ENCODE measurements around the gene FYN.
"Not testable (repeated sequence)": the region's sequence is repeated elsewhere in the genome, so short reads cannot be mapped to it uniquely, and the experiment has no call there.

The FYN gene

DNA sequence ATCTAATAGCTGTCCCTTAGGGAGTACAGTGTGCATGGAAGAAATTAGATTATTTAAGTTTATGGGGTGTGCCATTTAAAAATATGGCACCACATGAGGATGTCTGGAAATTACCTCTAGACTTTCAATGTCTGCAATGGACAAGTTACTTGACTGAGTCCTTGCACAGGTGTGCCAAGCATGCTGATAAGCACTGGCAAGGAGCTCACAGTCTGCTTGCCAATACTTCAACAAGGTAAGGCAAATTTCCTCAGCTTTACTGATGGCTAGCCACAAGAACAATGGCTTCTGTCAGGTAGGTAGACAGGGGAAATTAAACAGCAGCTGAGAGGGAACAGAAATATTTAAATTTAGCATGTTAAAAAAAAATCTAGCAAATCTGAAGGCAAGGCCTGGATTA, 176.4 kb downstream of the FYN start:
- DNase-seq: no peak

DNA sequence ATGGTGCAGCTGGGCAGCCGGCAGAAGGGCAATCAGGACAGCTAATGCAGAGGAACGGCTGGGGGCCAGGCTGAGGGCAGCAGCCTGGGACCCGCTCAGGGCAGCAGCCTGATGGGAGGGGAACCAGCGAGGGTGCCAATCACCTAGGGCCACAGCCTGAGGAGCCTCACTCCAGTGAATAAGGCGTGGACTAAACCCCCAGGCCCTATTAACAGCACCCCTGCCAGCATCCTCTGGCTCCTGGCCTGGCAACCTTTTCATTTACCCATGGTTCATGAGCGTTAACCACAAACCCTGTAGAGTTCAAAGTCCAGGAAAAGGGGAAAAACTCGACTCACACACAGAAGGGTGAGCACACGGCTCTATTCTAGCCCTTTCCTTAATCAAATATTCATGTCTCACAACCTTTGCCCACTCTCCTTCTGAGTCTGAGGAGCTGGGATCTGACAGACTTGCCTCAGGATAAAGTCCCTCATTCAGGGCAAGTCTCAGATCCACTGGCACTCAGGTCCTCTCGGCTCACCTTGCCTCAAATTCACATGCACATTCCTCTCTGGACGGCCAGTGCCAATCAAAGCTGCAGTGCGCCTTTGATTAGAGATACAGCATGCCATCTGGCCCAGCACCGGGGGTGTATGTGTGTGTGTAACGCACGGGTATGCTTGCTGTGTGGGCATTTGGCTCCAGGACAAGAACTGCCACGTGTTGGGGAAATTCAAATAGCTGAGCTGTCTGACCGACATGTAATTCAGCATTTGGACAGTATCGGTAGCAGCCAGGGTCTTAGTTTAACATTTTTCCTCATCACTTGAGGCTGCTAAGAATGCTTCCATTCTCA, 180.7 kb downstream of the FYN start:
- no peak for DNase-seq

DNA sequence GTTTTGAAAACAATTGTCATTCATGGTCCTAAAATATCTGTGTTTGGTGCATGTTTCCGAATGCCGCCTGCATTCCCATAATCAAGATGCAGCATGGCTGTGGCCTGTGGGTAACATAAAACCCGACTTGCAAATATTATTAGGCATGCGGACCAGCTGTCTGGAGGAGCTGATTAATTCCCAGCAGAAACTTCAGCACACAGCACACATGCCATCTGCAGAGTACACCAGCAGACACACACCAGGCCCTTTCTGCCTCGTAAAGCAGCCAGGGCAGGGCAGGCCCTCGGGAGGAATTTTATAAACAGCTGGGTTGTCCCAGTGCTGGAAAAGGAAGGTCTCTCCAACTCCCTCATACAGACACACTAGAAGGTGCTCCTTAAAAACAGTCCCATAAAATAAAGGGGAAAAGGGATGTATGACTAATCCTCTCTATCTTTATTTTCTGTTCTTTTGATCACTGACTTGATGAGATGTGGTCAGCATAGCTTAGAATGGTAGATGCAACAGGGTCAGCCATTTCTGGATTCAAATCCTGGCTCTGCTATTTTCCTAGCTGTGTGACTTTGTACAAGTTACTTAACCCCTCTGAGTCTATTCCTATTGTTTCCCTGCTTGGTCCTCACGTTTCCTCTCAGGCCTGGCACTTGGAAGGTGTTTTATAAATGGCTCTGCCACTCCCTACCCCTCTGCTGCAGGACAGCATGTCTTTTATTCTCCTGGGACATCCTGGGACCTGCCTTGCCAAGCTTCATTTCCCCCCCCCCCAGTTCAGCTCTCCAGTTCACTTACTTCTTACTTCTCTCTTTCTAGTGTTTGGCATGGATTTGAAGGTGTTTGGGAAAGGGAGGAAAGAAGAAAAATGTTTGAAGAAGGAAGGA, 181.7 kb downstream of the FYN start:
- DNase-seq: no peak

DNA sequence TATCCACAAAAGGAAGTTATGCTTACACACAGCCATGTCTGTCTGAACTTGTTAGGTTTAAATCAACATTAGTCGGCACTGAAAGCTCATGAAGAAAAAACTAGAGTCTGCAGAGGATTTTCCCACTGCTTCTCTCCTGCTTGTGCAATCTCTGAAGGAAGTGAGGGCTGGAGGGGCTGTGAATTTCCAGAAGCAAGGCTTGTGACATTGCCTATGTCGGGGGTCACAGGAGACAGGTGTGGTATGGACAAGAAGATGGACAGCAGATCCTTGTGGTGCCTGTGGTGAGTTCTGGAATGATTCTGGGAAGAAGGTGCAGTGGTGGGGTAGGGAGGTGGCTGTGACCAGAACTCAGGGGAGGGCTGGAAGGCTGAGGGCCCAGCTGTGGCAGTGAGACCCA, 183.3 kb downstream of the FYN start:
- no peak for DNase-seq

DNA sequence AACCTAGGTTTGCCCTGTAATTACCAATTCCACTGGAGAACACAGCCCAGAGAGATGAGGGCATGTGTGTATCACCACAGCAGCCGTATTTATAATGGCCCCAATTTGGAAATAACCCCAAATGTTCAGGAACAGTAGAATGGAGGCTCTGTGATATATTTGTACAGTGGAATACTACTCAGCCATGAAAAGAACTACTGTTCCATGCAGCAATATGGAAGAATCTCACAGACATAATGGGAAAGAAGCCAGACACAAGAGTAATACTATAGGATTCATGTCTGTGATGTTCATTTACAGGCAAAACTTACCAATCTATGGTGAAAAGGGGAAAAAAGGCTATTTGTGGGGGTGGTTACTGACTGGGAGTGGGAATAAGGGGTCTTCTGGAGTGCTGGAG, 183.8 kb downstream of the FYN start:
- no peak for DNase-seq

DNA sequence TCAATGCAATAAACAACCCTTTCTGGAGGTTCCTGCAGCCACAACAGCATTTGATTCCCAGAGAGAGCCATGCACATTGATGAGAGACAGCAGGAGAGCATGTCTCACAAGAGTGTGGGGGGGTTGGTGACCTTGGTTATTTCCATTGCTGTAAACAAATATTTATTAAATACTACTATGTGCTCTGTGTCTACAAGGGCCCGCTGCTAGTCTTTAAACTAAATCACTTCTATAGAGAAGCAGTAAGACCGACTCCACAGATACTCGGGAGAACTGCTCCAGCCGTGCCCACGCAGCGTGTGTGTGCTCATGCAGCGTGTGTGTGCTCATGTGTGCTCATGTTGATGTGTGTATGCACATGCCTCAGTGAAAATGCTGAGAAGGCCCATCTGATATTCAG, 184.9 kb downstream of the FYN start:
- DNase-seq: no peak

DNA sequence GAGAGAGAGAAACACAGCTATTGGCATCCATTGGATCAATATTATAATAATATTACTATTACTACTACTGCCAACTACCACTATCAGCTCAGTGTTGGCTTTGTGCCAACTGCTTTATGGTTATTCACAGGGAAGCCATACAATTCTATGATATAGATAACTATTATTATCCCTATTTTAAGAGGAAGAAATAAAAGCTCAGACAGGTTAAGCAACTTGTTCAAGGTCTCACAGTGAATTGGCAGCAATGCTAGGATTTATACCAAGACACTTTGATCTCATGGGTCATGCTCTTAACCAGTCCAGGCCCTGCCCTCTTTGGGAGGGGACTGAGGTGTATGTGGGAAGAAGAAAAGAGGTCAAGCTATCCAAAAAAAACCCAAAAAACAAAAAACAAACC, 185.6 kb downstream of the FYN start:
- no peak for DNase-seq

DNA sequence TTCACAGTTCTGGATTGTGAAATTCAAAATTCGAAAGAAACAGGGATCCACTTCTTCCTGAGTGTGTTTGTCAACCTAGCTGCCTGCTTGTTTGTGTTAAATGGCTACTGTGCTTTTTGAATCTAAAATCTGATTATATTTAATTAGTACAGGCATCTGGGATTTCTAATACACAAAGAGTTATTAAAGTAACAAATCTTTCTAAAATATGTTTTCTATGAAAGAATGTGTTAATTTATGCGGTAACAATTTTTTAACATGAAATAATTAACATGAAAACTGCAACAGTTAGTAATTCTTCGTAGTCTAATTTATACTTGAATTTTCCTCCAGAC, 186.4 kb downstream of the FYN start:
- no peak for DNase-seq

DNA sequence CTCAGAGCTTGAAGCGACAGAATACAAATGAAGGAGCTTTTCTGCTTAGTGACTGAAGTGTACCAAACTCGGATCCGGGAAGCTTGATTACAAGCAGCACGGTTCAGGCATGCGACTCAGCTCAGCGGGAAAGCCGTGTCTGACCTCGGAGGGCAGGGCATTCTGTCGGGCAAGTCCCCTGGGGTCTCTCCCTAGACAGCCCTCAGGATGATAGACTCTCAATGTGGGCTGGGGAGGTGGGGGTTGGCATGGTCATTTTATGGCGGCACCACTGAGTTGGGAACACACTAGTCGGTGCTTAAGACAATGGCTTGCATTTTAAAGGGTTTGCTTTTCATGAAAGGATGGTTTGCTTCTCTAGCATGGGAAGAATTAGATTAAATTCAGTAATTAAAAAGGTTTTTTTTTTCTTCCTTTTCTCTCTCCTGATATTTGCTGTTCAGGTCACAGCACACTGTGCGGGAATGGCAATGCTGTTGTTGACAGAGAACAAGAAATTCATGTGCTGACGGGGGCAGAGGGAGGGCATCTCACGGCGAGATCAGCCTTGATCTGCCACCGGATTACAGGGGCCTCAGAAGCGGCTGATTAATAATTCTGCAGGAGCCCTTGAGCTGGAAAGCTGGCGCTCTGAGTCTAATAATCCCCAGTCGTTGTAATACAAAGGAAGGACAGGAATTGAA, 186.9 kb downstream of the FYN start:
- DNase-seq: no peak

DNA sequence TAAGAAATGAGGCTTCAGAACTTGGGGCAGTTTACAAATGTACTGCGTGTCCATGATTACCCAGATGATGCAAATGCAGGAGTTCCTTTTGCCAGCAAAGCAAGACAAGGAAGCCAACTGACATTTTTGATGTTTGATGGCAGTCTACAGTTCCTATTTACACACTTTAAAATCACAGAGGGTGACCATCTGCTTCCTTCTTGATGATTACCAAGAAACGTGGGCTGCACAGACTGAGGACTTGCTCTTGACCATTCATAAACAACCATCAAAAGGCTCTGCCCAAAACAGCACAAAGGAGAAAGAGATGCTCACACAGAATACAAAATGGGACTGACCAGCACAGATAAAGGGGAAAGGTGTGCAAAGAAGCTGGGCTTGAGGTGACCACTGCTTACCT, 187.7 kb downstream of the FYN start:
- no peak for DNase-seq

DNA sequence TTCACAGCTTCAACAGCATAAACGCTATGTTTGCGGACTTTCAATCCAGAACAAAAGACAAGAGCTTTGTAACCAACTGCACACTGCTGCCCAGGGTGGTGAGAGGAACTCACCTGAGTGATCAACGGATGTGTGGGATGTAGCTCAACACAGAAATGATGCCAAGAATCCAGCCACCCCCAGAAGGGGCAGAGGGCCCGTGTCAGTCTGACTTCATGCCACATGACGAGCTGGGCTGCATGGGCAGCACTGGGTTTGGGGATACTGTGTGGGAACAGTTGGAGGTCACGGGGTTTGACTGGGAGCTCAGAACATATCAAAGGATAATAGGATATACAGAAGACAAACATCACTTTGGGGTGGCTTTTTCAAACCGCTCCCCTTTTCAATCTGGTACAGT, 188.2 kb downstream of the FYN start:
- DNase-seq: no peak

DNA sequence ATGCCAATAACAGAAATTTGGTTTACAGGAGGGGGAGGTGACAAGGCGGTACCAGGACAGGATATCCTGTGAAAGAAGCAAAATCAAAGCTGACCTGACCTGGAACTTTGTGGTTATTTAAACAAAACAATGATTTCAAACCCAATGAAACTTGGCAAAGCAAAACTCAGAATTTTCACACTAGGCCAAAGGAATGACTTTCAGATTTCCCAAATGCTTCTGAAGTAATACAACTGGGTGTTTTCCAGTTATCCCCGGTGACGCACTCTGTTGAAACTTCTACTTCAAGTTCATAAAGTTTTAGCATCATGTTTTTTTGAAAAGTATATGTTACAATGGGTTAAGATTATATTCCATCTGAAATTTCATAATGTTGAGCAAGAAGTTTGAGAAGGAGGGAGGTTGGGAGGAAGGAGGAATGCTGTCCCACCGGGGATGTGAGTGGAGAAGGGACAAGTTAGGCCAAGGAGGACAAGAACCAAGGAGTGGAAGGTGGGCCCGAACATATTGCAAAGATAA, 189.4 kb downstream of the FYN start:
- no peak for DNase-seq

DNA sequence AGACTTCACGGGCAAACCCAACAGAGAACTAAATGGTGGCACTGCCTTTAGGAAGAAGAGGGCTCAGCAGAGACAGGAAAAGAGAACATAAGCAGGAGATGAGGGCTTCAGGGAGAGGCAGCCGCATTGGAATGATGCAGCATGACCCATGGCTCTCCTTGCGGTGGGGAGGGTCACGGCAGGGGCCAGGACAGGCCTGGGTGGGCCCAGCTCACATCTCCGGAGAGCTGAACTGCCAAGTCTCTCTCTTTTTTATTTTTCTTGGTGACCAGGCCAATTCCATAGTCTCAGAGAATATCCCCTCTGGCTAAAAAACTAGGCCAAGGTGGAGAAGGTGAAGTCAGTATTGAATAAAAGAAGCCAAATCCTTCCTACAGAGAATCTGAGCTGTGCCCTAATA, 190.1 kb downstream of the FYN start:
- DNase-seq: no peak

DNA sequence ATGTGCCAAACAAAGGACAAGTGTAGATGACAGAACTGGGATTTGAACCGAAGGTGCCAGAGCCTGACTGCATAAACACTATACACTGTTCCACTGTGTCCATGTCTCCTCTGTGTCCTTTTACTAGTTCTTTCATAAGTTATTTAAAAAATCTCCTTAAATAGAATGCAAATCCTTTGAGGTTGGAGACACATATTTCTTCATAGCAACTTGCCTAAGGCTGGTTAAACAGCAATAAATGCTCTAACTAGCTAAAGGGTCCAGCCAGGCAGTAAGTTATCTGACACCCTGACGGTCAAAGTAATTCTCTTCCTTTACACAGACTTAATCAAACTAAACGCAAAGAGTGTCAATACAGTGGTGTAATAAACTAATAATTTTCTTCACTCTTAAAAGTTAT, 191.4 kb downstream of the FYN start:
- DNase-seq: no peak

DNA sequence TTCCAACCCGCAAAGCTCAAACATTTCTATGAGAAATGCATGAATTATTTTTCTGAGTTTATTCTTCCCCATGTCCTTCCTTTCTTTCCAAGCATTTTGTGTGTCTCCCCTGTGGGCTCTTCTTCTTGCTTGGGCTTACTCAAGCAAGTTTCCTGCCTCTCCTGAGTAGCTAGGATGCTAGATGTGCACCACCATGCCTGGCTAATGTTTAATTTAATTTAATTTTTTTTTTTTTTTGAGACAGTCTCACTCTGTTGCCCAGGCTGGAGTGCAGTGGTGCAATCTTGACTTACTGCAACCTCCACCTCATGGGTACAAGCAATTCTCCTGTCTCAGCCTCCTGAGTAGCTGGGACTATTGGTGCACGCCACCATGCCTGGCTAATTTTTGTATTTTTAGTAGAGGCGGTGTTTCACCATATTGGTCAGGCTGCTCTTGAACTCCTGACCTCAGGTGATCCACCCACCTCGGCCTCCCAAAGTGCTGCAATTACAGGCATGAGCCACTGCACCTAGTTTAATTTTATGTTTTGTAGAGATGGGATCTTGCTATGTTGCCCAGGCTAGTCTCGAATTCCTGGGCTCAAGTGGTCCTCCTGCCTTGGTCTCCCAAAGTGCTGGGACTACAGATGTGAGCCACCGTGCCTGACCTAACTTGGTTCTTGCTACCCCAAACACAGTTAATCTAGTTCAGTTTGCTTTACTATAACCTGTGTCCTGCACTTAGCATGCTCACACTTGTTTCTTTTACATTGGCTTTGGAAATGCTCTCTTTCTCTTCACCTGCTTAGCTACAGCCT, 192.2 kb downstream of the FYN start:
- not testable (repeated sequence) for DNase-seq

DNA sequence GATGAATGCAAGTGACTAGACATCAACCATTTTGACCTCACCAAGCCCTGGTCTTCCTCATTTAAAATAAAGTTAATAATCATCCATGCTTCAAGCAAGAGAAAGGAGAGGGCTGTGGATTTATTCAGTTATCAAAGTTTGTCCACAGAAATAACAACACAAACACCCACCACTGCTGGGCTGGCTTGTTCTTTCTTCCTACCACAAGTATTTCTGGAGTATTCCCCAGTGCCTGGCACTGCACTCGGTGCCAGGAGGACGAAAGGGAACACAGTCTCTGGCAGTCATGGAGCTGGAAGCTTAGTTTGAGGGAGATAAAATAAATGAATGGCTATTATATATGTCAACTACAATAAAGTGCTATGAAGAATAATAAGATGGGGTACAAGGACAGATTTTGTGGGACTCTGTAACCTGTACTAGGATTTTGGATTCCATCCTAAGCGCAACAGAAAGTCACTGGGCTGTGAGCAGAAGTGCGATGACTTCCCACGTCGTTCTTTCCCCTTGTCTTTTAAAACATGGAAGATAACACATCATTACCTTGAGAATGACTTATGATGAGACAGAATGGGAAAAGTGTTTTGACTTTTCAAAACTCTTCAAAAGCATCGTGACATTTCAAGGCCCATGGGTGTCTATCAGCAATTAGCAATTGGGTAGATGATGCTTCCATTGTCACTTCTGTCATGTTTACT, 193.1 kb downstream of the FYN start:
- DNase-seq: no peak

DNA sequence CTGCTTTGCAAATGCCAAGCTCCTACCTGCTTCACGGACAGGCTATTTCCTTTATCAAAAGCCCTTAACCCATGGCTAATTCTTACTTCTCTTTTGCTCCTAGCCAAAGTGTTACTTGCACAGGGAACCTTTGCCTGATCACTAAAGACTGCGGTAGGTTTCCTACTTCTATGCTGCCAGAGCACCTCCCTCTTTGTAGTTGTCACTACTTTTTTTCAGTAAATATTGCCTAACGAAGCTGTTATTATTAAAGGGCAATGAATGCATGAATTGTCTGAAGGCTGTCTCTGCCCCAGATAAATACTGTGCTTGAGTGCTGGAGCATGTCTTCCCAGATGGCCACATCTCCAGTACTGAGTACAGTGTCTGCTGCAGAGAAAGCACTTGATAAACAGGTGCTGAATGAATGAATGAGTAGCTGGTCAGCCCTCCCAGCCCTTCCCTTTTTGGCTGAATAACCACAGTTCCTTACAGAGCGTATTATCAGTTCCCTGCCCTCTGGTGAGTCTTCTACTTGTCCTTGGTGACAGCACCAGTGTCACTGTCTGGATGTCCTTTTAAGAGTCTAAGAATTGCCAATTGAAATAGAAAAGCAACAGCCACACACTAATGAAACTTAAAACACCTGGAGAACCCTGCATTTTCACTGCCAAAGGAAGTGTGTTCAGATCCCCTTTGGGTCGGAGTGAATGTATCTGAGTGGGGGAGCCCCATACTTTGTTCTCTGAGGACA, 194.0 kb downstream of the FYN start:
- DNase-seq: no peak

DNA sequence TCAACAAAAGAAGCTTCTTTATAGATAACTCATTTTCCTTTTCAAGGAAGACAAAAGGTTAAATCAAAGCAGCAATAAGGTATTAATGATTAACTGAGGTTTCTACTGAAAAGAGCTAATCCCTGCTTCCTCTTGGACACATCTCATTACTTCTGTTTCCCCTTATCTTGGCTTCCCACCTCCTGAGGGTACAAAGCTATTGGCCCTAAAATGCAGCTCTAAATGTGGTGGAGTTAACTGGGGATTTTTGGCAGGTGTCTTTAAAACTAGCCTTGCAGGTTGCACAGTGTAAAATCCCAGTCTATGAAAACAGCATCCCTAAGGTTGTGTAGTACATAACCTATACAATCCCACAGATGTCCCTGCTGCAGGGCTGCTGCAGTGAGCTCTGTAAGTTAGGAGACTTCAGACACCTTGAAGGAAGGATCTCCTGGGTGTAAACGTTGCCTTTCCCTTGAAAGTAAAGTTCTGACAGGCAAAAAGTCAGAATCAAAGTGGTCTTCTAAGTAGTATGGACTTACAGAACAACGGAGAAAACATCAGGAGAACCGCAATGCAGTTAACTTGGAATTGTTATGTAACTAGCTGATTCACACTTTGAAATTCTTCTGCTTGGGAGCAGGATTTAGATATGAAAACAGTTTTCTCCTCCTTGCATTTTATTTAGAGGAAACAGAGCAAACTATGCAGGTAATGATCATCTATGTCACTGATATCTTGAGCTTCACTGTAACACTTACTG, 195.8 kb downstream of the FYN start:
- no peak for DNase-seq

DNA sequence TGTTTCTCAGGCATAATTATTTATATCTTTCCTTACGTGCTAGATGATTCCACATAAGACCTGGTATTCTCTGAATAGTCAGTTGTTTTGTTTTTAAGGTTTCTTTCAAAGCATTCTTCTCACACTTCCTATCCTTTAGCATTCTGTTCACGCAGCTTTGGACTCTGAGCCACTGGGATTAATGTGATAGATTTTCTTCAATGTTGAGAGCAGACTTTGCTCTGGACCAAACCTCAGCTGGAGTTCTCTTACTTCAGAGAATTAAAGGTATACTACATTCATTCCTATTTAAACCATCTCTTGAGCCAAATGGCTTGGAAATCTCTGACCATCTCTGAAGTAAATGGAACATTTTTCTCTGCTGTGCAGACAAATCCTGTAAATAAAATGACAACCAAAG, 196.9 kb downstream of the FYN start:
- DNase-seq: no peak

DNA sequence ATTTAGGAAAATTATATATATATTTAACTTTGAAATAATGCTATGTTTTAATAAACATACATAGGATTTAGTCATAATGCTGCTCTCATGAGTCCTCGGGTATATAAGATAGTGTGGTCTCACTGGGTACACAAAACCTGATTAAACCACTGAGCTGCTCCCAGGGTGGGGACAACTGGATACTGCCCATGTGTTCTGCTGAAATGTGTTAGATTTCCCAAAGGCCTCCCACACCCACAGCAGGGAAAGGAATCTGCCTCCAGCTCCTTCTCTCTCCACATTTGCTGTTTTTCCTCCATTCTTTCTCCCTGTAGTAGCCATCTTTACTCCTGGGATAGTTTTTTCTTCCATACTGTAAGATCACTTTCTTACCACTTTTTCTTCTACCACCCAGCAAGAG, 198.4 kb downstream of the FYN start:
- no peak for DNase-seq

DNA sequence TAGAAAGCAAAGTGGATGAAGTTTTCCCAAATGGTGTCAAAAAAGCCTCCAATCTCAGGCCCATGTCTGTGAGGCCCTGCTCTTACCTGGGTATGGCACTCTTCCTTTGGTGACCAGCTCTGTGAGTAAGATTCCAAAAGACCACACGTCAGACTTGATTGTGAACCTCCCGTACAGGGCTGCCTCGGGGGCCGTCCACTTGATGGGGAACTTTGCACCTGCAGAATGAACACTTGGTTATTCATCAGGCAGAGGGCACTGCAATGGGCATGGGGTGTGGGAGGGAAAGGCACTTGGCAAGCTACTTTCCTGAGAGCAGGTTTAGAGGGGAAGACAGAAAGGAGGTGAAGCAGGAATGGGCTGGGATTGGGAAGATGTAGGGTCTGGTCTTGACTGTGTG, 198.8 kb downstream of the FYN start:
- DNase-seq: no peak

Data from activated gamma-delta T cell treated with Interleukin-2 at 50 U/mL for 16 hours (primary cell).